GM19467 (cell line): ENCODE data around the gene RNASEL.
"Not testable (repeated sequence)": the region's sequence is repeated elsewhere in the genome, so short reads cannot be mapped to it uniquely, and the experiment has no call there.

Experiments used
- ATAC-seq: cut with Tn5 transposase; IDR thresholded peaks from one replicate; pipeline ENCODE4 v1.9.1; 2021; ENCODE audit warnings: mild to moderate bottlenecking, moderate library complexity; ENCODE audit not compliant: unreplicated experiment

RNASEL gene, protein sequence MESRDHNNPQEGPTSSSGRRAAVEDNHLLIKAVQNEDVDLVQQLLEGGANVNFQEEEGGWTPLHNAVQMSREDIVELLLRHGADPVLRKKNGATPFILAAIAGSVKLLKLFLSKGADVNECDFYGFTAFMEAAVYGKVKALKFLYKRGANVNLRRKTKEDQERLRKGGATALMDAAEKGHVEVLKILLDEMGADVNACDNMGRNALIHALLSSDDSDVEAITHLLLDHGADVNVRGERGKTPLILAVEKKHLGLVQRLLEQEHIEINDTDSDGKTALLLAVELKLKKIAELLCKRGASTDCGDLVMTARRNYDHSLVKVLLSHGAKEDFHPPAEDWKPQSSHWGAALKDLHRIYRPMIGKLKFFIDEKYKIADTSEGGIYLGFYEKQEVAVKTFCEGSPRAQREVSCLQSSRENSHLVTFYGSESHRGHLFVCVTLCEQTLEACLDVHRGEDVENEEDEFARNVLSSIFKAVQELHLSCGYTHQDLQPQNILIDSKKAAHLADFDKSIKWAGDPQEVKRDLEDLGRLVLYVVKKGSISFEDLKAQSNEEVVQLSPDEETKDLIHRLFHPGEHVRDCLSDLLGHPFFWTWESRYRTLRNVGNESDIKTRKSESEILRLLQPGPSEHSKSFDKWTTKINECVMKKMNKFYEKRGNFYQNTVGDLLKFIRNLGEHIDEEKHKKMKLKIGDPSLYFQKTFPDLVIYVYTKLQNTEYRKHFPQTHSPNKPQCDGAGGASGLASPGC

DNA sequence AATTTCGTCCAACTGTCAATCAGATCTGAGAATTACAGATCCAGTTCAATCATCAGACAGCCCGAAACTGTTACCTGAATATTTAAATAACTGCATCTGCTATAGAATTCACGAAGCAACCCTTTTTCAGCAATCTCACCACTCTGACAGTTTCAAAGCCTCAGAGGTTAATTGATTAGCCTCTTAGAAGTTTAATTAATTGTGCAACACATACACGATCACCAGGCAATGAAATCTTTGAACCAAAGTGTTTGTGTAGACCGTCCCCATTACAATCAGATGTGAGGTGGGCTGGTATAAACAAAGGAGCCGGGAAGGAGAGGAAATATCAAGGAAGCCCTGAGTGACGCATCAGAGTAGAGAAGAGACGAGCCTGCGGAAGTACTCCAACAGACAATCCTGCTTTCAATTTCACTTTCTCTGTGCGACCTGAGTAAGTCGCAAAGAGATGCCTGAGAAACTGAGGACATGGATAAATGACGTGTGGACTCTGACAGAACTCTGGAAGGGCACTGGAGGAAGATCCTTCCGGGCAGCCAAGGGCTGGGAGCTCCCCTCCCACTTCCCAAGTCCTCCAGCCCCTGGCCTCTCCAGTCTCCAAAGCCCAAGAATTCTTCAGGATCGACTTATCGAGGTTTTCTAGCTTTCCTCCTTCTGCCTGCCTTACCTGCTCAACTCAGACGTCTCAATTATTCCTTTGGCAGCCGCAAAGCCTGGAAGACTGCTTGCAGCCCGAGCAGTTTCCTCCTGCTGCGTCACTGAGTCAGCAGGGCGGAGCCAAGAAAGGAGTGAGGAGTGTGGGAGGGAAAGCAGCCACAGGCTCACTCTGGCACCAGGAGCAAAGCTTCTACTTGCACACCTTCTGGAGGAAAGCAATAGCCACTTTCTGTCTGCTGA is at the start of gene RNASEL:
Gene RNASEL (minus strand): TSS at position 757 of the 897 bp plus-strand sequence. CDS start 2,450 bp downstream, outside the sequence.
- ATAC-seq = peak; percentile 77

DNA sequence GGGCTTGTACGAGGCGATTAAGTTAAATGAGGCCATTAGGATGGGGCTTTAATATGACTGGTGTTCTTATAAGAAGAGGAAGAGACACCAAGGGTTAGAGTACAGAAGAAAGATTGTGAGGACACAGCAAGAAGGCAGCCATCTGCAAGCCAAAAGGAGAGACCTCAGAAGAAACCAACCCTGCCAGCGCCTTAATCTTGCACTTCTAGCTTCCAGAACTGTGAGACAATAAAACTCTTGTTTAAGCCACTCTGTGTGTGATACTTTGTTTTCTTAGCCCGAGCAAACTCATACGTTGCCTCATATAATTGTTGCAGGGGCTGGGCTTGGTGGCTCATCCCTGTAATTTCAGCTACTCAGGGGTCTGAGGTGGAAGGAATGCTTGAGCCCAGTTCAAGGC is 48.7 kb upstream of the RNASEL start:
- no peak for ATAC-seq

- no peak for ATAC-seq
These were observed 46.8 kb upstream of the RNASEL start for GRCh38 chr1:182635871-182636270.

GRCh38 chr1:182634306-182635072 is 45.4 kb upstream of the RNASEL start:
- ATAC-seq = no peak

DNA sequence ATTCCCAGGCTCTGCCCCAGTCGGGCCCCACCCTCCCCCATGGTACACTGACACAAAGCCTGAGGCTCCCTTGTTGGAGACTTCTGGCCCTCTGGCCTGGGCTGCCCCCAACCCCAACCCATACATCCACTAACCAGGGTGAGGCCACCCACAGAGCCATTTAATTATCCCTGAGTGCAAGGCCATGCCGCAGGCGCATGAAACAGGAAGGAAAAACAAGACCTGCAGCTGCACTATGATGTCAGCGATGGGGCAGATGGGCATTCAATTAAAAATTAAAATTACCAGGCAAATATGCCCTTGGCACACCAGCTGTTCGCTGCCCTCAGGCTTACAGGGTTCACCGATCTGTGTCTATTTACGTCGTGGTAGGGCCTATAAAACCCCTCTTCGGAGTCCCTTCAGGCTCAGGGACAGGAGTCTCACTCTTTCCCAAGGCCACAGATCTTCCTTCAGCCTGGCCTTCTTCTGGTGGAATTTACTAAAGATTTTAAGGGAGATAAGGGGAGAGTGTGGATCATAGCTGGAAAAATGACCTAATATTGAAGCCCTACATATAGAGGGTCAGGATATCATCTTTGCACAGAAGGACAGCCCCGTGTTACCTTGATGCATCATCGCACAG is 44.7 kb upstream of the RNASEL start:
- no peak for ATAC-seq

- no peak for ATAC-seq
These were observed 44.0 kb upstream of the RNASEL start for GRCh38 chr1:182633031-182633430.

DNA sequence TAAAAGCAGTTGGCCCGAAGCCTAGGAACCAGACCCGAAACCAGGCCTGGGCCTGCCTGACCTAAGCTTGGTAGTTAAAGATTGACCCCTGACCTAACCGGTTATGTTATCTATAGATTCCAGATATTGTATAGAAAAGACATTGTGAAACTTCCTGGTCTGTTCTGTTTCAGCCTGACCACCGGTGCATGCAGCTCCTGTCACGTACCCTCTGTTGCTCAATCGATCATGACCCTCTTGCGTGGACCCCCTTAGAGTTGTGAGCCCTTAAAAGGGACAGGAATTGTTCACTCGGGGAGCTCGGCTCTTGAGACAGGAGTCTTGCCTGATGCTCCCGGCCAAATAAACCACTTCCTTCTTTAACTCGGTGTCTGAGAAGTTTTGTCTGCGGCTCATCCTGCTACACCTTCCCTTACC is 43.4 kb upstream of the RNASEL start:
- not testable (repeated sequence) for ATAC-seq

DNA sequence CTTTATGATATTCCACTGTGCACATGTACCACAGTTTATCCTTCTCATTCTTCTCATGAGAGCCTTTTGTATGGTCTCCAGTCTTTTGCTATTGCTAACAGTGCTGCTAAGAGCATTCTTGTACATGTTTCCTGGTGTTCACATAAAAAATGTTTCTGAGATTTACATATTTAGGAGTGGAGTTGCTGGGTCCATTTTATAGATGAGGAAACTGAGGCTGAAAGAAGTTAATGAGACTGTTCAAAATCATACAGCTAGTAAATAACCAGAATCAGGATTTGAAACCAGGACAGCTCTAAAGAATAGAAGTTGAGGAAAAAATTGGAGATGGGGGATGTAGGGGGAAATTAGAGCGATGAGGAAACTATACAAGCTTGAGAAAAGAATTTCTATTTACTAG is 42.9 kb upstream of the RNASEL start:
- ATAC-seq = no peak

- no peak for ATAC-seq
These were observed 42.1 kb upstream of the RNASEL start for GRCh38 chr1:182631053-182631677.

DNA sequence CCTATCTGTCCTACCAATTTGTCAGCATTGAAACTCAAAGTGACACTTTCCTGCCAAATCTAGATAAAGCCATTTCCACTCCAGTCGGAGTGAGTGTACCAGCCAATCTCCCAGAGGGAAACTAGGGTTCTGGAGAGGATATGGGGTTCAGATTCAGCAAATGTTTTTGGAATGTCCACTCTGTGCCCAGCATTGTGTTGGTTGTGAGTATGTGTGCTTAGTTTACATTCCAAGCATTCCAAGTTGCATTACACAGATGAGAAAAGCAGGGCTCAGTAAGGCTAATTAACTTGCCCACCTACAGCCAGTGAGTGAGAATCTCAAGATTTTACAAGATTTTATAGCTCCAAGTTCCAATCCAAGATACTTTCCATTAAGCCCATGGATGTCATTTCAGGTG is 41.5 kb upstream of the RNASEL start:
- ATAC-seq = no peak

- ATAC-seq = peak; percentile 46
These were observed 40.5 kb upstream of the RNASEL start for GRCh38 chr1:182629499-182630096.

GRCh38 chr1:182629080-182629479 is 40.0 kb upstream of the RNASEL start:
- ATAC-seq = no peak

- no peak for ATAC-seq
These were observed 39.6 kb upstream of the RNASEL start for GRCh38 chr1:182628657-182629056.

DNA sequence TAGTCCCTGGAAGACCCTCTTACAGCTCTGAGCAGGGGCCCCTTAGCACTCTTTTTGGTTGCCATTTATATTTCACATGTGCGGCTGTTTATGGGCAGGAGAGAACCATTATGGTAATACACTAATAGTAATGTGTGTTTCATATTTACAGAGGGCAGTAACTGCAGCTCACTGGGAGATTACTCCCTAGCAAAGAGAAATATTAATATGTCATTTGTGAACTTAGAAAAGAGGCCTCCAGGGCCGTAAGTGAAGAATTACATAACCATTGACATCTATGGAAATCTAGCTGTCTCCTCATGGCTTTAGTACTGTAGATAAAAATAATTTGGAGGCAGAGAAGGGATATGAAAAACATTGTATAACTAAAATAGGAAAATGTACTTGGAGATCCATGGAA is 38.6 kb upstream of the RNASEL start:
- no peak for ATAC-seq

DNA sequence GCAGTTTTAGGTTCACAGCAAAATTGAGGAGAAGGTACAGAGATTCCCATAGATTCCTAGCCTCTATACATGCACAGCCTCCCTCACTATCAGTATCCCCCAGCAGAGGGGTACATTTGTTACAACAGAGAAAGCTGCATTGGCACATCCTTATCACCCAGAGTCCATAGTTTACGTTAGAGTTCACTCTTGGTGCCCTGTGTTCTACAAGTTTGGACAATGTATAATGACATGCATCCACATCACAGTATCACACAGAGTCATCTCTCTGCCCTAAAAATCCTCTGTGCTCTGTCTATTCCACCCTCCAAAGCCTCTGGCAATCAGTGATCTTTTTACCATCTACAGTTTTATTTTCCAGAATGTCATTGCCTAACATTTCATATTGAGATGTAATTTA is 37.5 kb upstream of the RNASEL start:
- no peak for ATAC-seq

DNA sequence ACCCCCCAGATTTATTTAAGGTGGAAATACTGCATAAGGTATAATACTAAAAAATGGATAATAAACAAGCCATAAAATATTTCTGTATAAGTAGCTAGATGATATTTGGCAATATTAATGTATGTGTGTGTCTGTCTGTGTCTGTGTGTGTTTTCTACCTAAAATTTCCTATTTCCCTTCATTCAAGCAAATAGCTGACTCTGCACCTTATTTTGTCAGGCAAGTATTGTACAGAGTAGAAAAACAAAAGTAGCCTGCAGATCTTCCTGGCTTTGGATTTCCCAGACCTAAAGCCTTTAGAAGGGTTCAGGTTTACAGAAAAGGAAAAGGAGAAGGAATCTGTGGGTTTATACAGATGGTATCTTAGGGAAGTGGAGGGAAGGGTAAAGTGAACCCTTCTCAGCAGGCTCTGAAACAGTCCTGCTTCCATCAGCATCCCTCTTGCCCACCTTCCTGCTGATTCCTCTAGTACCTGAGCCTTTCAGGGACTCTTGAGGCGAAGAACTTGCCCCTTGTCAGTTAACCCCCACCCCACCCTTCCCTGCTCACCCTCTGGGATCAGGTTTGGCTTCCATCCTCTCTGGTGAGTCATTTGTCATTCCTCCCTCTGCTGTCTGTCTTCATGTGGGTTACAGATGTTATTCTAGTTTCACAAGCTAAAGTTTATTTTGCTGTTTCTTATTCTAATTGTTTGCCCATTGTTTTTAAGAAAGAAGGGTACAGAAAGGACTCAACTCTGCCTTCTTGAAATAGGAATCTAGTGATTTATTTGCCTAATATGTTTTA is 36.9 kb upstream of the RNASEL start:
- no peak for ATAC-seq

GRCh38 chr1:182625024-182625423 is 36.0 kb upstream of the RNASEL start:
- no peak for ATAC-seq

DNA sequence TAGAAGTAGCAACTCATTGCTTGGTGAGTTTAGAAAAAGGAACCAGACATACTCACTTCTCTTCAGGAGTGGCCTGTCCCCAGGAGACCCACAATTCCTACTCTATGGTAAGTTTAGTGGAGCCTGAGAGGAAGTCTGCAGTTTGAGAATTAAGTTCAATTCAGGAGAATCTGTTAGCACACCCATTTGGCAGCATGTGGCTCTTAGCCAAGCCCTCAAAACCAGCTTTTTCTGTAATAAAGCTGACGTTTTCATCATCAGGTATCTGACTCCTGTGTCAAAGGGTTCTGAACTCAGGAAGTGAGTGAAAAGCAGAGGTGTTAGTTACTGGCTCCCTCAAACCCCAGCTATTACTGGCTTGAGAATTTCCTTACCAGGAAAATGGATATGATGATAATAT is 35.5 kb upstream of the RNASEL start:
- no peak for ATAC-seq
